ENCODE data around the gene MSI2. TPM values are rescaled to one million over a fixed set of nuclear protein-coding genes. Genes with fewer than 3 reads are reported as not detected.

Gene MSI2
- total RNA-seq, 6 experiments from 2014 or later = 12.0 to 22.6 (median 19.4) TPM

DNA sequence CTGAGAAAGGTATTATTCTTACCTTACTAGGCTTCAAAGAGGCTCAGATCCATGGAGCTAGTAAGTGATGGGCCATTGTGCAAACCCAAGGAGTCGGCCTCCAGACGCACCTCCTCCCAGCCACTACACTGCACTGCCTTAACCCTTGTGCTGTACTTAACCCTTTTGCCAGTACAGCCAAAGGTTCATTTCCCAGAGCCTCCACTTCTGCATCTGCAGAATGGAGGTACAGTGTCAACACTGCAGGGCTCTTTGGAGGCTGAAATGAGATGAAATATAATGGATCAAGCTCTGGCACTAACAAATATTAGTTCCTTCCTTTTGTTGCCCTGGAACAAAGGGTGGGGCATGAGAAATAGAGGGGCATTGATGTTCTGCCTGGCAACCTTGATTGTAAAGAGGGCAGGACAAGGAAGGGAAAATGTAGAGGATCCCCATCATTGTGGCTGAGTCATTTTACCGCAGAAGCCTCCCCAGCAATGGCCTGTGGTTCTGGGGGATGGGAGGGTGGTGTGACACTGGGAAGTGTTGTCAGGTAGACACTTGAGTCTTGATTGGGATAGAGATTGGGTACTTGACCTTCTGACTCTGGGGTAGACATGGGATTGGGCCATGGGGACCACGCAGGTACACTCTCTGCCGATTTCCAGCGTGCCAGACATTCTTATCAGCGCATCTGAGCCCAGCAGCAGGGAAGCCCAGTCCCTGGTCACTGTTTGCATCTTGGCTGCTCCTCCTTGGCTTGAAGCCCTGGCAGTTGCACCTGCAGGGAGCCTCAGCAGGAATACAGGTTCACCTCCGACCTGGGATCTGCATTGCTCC, 84.0 kb downstream of the MSI2 start:
- WGBS (ENCODE audit: insufficient coverage, low coverage, low lambda C conversion rate, missing lambda C conversion rate) = 78% methylated on average over 4 of the region's 8 CpGs
- peak in 1 of 3 donors; percentile 35 for DNase-seq
- Histone ChIP-seq H3K4me3 (no peak overlapping the region), H3K4me1 (peaks cover 0 to 18% (median 8%) of the 10 kb centered on the region in 4 donors), H3K27me3 (no peaks in the 10 kb centered on the region), H3K36me3 (no peaks in the 10 kb centered on the region), H3K9me3 (no peaks in the 10 kb centered on the region), H3K27ac (no peak overlapping the region)
- intact Hi-C loops (cut with DNase I) = no loop called here
- ATAC-seq = no peak
- TF ChIP-seq POLR2A (IDR thresholded peaks at IDR 0.05) = no peak
- TF ChIP-seq, protein P1, sequence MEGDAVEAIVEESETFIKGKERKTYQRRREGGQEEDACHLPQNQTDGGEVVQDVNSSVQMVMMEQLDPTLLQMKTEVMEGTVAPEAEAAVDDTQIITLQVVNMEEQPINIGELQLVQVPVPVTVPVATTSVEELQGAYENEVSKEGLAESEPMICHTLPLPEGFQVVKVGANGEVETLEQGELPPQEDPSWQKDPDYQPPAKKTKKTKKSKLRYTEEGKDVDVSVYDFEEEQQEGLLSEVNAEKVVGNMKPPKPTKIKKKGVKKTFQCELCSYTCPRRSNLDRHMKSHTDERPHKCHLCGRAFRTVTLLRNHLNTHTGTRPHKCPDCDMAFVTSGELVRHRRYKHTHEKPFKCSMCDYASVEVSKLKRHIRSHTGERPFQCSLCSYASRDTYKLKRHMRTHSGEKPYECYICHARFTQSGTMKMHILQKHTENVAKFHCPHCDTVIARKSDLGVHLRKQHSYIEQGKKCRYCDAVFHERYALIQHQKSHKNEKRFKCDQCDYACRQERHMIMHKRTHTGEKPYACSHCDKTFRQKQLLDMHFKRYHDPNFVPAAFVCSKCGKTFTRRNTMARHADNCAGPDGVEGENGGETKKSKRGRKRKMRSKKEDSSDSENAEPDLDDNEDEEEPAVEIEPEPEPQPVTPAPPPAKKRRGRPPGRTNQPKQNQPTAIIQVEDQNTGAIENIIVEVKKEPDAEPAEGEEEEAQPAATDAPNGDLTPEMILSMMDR (IDR thresholded peaks at IDR 0.05) = no peak

DNA sequence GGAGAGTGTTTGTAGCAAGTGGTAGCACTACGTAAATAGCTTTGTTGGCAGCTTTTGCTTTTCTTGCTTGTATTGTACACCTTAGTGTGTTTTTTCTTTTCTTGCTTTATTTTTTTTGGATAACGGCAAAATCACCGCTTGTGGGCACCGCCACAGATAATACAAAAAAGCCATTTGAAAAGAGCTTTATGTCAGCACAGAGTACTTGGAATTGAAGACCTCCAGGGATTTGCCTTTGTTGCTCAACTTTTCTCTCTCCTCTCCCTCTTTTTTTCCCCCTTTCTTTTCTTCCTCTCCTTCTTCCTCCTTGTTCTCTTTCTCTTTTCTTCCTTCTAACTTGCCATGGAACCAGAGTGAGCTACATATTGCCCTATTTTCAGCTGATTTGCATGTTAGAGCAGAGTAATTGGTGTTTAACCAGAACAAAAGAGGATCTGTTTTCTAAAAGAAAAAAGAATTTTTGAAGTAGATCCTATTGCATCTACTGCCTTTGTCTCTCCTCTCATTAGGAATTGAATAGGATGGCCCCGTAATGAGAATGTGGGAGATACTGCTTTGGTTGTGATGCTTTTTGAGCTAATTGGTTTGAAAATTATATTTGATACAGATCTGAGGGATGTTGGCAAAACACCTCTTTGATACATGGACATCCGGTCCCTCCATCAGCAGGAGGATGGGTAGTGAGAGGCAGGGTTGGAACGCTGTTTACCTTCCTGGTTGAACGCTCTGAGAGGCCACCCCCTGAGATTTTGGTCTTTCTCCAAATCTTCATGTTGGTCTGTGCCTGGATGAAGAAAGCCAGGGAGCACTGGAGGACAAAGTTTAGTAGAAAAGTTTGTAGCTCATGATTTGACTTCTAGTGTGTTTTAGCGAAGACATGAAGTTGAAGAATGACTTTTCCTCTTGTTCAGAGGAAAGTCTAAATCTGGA, 85.6 kb downstream of the MSI2 start:
- no peak for TF ChIP-seq POLR2A (IDR thresholded peaks at IDR 0.05)
- TF ChIP-seq, protein P1 (IDR thresholded peaks at IDR 0.05) = no peak
- Histone ChIP-seq H3K27me3 (no peaks in the 10 kb centered on the region), H3K27ac (no peak overlapping the region), H3K9me3 (no peaks in the 10 kb centered on the region), H3K4me3 (no peak overlapping the region), H3K4me1 (peaks cover 0 to 18% (median 8%) of the 10 kb centered on the region in 4 donors), H3K36me3 (no peaks in the 10 kb centered on the region)
- DNase-seq (peak in 1 of 3 donors; percentile 28), ATAC-seq (peak; percentile 29 to 85 (median 72))
- intact Hi-C loops (cut with DNase I) = no loop called here
- 70% methylated on average over 9 of the region's 9 CpGs for WGBS (ENCODE audit: insufficient coverage, low coverage, low lambda C conversion rate, missing lambda C conversion rate)

DNA sequence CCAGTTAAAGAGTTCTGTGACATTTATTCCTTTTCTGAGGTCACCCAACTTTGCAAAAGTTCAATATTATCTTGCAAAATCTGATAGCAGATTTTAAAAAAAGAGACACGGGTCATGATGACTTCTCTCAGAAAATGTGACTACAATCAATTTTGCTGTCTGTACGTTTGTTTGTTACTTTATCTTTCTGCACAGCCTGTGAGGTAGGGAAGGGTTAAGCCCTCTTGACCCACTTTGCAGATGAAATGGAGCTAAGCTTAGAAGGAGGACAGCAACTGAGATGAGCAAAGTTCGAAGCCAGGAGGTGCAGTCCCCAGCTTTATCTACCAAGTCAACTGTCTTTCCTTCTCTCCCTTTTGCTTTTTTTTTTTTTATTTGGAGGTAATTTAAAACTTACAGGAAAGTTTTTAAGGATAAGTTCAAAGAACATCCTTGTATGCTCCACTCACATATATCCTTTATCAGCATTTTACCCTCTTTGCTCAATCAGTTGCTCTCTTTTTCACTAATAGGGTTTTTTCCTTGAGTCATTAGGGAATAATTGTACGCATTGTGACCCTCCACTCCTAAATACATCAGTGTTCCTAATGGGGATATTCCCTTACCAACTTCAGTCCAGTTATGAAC, 86.8 kb downstream of the MSI2 start:
- no peak for TF ChIP-seq POLR2A (IDR thresholded peaks at IDR 0.05)
- Histone ChIP-seq H3K27me3 (no peaks in the 10 kb centered on the region), H3K36me3 (no peaks in the 10 kb centered on the region), H3K9me3 (no peaks in the 10 kb centered on the region), H3K27ac (no peak overlapping the region), H3K4me3 (no peak overlapping the region), H3K4me1 (peaks cover 0 to 18% (median 8%) of the 10 kb centered on the region in 4 donors)
- DNase-seq (no peak), ATAC-seq (peak in 3 of 4 donors; percentile 26 to 61 (median 59))
- WGBS (ENCODE audit: insufficient coverage, low coverage, low lambda C conversion rate, missing lambda C conversion rate) = 44% methylated on average over 4 of the region's 4 CpGs
- intact Hi-C loops (cut with DNase I) = no loop called here

DNA sequence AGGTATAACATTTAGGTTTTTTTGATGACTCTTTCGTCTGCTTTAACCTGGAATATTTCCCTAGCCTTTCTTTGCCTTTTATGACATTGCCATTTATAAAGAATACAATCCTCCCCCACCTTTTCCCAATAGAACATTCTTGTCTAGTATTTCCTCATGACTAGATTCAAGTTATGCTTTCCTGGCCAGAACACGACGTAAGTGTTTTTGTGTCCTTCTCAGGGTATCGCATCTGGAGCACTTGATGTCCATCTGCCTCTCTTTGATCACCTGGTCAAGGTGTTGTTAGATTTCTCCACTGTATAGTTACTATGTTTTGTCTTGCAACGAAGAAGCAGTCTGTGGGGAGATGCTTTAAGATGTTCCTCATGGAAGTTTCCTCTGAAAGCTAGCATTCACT, 87.4 kb downstream of the MSI2 start:
- peaks cover 0 to 18% (median 8%) of the 10 kb centered on the region in 4 donors for H3K4me1 ChIP-seq
- no peak overlapping the region for H3K4me3 ChIP-seq
- no peaks in the 10 kb centered on the region for H3K9me3 ChIP-seq
- intact Hi-C loops (cut with DNase I) = no loop called here
- DNase-seq (no peak), ATAC-seq (no peak)
- no peak for TF ChIP-seq POLR2A (IDR thresholded peaks at IDR 0.05)
- TF ChIP-seq, protein P1 (IDR thresholded peaks at IDR 0.05) = no peak
- no peaks in the 10 kb centered on the region for H3K36me3 ChIP-seq
- WGBS (ENCODE audit: insufficient coverage, low coverage, low lambda C conversion rate, missing lambda C conversion rate) = 96% methylated on average over 2 of the region's 5 CpGs
- no peak overlapping the region for H3K27ac ChIP-seq
- H3K27me3 ChIP-seq = no peaks in the 10 kb centered on the region

Data from right lobe of liver (tissue), 6 donors.